Upper lobe of left lung (tissue), 6 donors: ENCODE results near the gene CFI. TPM values are rescaled to one million over a fixed set of nuclear protein-coding genes. Genes with fewer than 3 reads are reported as not detected.
A peak's percentile ranks its signal among the peaks of the same experiment; 100 is the strongest.

Experiments used
- ATAC-seq, 2 donors: fragments of 200-7000 bp; cut with Tn5 transposase; one replicate each; pipeline ENCODE4 v1.9.1; 2022; ENCODE audit warnings: mild to moderate bottlenecking in 2 of 2, moderate library complexity in 2 of 2; ENCODE audit not compliant: low FRiP score in 2 of 2
- DNase-seq, 2 donors: peaks; one replicate each; pipeline ENCODE4 v3.0.0-alpha.2; 2019 to 2020
- H3K27ac ChIP-seq, 4 donors: fragments of 200-600 bp; sonication (generic); one replicate each; pipeline ENCODE4 v1.5.1; 2016 to 2019
- H3K27me3 ChIP-seq, 4 donors: fragments of 200-600 bp; sonication (generic); one replicate each; pipeline ENCODE4 v1.5.1; 2017 to 2019
- H3K36me3 ChIP-seq, 4 donors: fragments of 200-600 bp; sonication (generic); one replicate each; pipeline ENCODE4 v1.5.1; 2016 to 2019
- H3K4me1 ChIP-seq, 4 donors: fragments of 200-600 bp; sonication (generic); one replicate each; pipeline ENCODE4 v1.5.1; 2018 to 2019
- H3K4me3 ChIP-seq, 4 donors: fragments of 200-600 bp; sonication (generic); one replicate each; pipeline ENCODE4 v1.5.1; 2017 to 2019; ENCODE audit warnings: mild to moderate bottlenecking in 2 of 4, moderate library complexity in 1 of 4
- H3K9me3 ChIP-seq, 4 donors: fragments of 200-600 bp; sonication (generic); one replicate each; pipeline ENCODE4 v1.5.1; 2018 to 2019
- EP300 ChIP-seq, 4 donors: sonication (generic); formaldehyde crosslinking; IDR thresholded peaks; one replicate each; pipeline ENCODE4 v1.5.1; 2017; ENCODE audit warnings: antibody characterized with exemption in 4 of 4, control low read depth in 2 of 4
- POLR2A ChIP-seq, 4 donors: fragments of 450-650 bp; IDR thresholded peaks; one replicate each; pipeline ENCODE4 v1.5.1; 2016 to 2017; ENCODE audit warnings: antibody characterized with exemption in 4 of 4, mild to moderate bottlenecking in 2 of 4
- POLR2AphosphoS5 ChIP-seq, 2 donors: sonication (generic); formaldehyde crosslinking; IDR thresholded peaks; one replicate each; pipeline ENCODE4 v1.5.1; 2017; ENCODE audit warnings: antibody characterized with exemption in 2 of 2
- WGBS, 2 donors: methylation state at CpG; one replicate each; pipeline ENCODE4 v1.1.5; 2017 to 2018; 5-methylcytosine and 5-hydroxymethylcytosine counted together
- total RNA-seq, 6 donors: library from RNA; depleted of rRNA in 4 of 6; stranded (reverse); fragments of >200 nt in 4 of 6; gene quantifications; one replicate each; pipeline versions ENCODE4 v1.1.0 to v1.2.1, GENCODE V29; 2016 to 2021
- TF ChIP-seq, protein P1 (sequence below), 6 experiments: fragments of 450-650 bp in 4 of 6; fragments of 200-600 bp in 2 of 6; sonication (generic) in 2 of 6; IDR thresholded peaks; one replicate each; pipeline ENCODE4 v1.5.1; 2016 to 2019; ENCODE audit warnings: antibody characterized with exemption in 6 of 6
- donor health status: DM: no; HTN: no; CAD: no; lungs with moderate emphysema.
- donor health status: DM: no; HTN: yes; CAD: no; lungs with severe emphysema.

The CFI gene
- total RNA-seq, 6 donors from 2014 or later = 20.2 to 122 (median 53.3) TPM

DNA sequence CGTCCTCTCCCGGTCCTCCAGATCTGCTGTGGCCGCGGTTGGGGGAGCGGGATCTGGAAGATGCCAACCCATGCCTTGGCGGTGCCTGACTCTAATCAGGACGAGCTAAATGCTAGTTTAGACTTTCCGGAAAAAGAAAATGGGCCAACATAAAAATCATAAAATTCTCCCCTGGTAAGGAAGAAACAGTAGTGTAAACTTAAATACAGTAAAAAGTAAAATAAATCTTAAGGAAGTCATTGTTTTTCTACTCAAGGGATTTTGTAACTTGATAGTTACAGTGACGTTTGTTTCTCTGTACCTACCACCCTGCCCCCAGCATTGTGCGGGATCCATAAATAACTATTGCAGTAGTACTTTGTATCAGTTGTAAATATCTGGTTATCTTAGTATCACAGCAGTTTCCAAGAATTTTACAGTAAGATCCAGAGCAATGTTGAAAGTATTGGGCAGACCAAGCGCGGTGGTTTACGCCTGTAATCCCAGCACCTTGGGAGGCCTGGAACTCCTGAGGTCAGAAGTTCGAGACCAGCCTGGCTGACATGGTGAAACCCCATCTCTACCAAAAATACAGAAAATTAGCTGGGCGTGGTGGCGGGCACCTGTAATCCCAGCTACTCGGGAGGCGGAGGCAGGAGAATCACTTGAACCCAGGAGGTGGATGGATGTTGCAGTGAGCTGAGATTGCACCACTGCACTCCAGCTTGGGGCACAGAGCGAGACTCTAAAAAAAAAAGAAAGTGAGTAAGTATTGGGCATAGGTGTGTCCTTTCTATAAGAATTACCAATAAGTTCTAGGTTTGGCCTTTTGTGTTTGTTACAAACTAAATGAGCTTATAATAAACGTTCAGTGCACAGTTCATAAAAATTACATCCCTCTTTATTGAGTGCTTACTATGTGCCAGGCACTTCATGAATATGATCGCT lies 70.9 kb downstream of the CFI start:
- 54 to 60% methylated on average over 19 to 21 of the region's 21 CpGs for WGBS, 2 donors
- ATAC-seq (no peak), DNase-seq (peak in 1 of 2 donors; percentile 44)
- Histone ChIP-seq H3K9me3 (no peaks in the 10 kb centered on the region), H3K27me3 (no peaks in the 10 kb centered on the region), H3K4me3 (peak overlapping the region; percentile 49 to 98 (median 76)), H3K4me1 (peaks cover 0 to 21% (median 8%) of the 10 kb centered on the region in 4 donors), H3K36me3 (no peaks in the 10 kb centered on the region), H3K27ac (peak overlapping the region; percentile 76 to 87 (median 84))
- TF ChIP-seq, protein P1, sequence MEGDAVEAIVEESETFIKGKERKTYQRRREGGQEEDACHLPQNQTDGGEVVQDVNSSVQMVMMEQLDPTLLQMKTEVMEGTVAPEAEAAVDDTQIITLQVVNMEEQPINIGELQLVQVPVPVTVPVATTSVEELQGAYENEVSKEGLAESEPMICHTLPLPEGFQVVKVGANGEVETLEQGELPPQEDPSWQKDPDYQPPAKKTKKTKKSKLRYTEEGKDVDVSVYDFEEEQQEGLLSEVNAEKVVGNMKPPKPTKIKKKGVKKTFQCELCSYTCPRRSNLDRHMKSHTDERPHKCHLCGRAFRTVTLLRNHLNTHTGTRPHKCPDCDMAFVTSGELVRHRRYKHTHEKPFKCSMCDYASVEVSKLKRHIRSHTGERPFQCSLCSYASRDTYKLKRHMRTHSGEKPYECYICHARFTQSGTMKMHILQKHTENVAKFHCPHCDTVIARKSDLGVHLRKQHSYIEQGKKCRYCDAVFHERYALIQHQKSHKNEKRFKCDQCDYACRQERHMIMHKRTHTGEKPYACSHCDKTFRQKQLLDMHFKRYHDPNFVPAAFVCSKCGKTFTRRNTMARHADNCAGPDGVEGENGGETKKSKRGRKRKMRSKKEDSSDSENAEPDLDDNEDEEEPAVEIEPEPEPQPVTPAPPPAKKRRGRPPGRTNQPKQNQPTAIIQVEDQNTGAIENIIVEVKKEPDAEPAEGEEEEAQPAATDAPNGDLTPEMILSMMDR (IDR thresholded peaks at IDR 0.05) = no peak
- TF ChIP-seq EP300 (IDR thresholded peaks at IDR 0.05) (no peak), POLR2A (IDR thresholded peaks at IDR 0.05) (no peak), POLR2AphosphoS5 (IDR thresholded peaks at IDR 0.05) (no peak)

DNA sequence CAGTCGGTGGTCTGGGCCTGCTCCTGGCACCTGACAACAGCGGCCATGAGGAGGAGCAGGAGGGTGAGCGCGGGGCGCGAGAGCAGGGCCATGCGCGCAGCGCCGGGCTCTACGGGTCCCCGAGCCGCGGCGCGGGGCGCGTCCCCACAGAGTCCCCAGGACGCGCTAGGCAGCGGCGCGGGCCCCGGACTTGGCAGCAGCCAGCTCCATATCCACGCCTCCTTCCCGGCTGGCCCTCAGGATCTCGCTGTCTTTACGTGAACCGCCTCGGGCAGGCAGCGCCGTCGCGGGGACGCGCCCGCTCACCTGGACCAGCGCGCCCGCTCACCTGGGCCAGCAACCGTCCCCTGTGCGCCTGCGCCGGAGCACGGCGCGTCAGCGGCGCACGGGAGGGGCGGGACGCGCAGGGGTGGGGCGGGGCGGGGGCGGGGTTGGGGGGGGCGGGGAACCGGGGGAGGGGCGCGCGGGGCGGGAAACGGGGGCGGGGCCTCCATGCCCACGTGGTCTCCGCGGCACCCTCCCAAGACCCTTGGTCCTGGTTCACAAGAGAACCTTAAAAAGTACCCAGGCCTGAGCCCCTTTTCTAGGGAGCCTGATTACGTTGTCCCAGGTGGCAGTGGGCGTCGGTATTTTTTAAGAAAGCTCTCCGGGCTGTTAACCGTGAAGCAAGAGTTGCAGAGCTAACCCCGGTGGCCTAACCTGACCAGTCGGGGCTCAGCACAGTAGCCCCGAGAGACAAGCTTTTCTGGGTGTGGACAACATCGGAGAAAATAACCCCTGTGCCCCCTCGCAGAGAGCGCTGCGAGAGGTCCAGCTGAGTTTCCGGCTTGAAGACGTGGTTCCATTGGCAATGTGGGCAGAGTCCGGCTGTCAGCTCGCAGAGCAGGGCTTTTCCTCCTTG lies 71.8 kb downstream of the CFI start, which contains the start of gene PLA2G12A:
PLA2G12A (minus strand) TSS at position 353 of the 901 bp plus-strand sequence; CDS start at position 92, 261 bp downstream.
- 0% methylated on average over 21 to 26 of the region's 83 CpGs for WGBS, 2 donors
- Histone ChIP-seq H3K4me1 (peaks cover 0 to 21% (median 8%) of the 10 kb centered on the region in 4 donors), H3K9me3 (no peaks in the 10 kb centered on the region), H3K36me3 (no peaks in the 10 kb centered on the region), H3K4me3 (peak within 1 kb of the TSS; percentile 75 to 98 (median 80)), H3K27me3 (no peaks in the 10 kb centered on the region), H3K27ac (peak within 1 kb of the TSS; percentile 76 to 87 (median 84))
- ATAC-seq = peak; percentile 95 to 97
- peak in 1 of 2 donors; percentile 77 for TF ChIP-seq POLR2AphosphoS5 (IDR thresholded peaks at IDR 0.05)
- TF ChIP-seq POLR2A (IDR thresholded peaks at IDR 0.05) = peak in 3 of 4 donors; percentile 14 to 77 (median 42)
- TF ChIP-seq, protein P1 (IDR thresholded peaks at IDR 0.05) = no peak
- DNase-seq = peak; percentile 90 to 96

DNA sequence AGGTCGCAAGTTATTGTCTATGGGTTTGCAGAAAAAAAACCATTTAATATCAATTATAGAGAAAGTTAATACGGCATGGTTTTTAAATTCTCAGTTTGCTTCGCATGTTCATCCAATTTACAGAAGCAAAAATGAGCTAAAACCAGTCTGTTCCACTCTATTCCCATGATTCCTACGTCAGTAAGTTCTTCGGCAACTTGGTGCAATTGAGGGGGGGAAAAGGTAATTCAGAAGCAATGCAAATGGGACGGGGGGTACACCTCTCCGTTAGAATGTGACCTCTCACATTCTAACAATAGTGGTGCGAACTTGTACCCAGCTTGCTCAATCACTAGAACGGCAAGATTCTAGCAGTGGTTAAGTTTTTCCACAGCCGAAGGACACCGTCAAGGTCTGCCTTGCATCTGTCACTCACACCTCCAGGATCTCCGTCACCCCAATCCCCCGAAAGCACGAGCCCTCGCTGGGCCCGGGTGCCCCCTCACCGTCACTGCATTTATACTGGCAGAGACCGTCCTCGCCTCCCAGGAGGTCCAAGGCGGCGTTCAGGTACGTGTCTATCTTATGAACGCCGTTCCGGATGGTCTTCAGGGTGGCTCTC lies 72.6 kb downstream of the CFI start:
- TF ChIP-seq POLR2A (IDR thresholded peaks at IDR 0.05) (no peak), EP300 (IDR thresholded peaks at IDR 0.05) (no peak), POLR2AphosphoS5 (IDR thresholded peaks at IDR 0.05) (no peak)
- TF ChIP-seq, protein P1 (IDR thresholded peaks at IDR 0.05) = no peak
- H3K4me3 ChIP-seq = peak overlapping the region; percentile 75 to 98 (median 80)
- peaks cover 0 to 21% (median 8%) of the 10 kb centered on the region in 4 donors for H3K4me1 ChIP-seq
- H3K36me3 ChIP-seq = no peaks in the 10 kb centered on the region
- no peaks in the 10 kb centered on the region for H3K9me3 ChIP-seq
- 4 to 10% methylated on average over 8 to 20 of the region's 25 CpGs for WGBS, 2 donors
- DNase-seq (no peak), ATAC-seq (peak in 1 of 2 donors; percentile 18)
- H3K27me3 ChIP-seq = no peaks in the 10 kb centered on the region
- H3K27ac ChIP-seq = peak overlapping the region; percentile 76 to 87 (median 84)

DNA sequence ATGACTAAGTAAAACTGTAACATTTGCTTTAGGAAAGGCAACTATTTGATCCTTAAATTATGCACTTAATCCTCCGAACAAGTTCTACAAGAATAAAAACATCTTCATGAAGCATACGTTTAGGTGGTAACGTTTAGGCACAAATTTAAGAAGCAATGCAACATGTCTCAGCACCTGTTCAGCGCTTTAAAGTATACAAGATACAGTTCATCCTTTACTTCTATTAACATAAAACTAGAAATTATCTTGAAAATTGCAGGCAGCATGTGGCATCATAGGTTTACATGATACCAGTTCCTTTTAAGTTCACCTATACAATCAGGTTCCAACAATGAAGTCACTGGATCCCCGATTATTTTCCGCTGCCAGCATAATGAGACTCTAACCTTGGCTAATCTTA lies 73.4 kb downstream of the CFI start:
- peak overlapping the region in 3 of 4 donors; percentile 75 to 98 (median 76) for H3K4me3 ChIP-seq

More for the DNA sequence above, 73.4 kb downstream of the CFI start:
- no peak for ATAC-seq
- Histone ChIP-seq H3K27me3 (no peaks in the 10 kb centered on the region), H3K36me3 (no peaks in the 10 kb centered on the region), H3K27ac (no peak overlapping the region), H3K4me1 (peaks cover 0 to 21% (median 8%) of the 10 kb centered on the region in 4 donors), H3K9me3 (no peaks in the 10 kb centered on the region)
- no peak for DNase-seq
- WGBS, 2 donors = 60 to 77% methylated on average over 6 of the region's 6 CpGs
- TF ChIP-seq EP300 (IDR thresholded peaks at IDR 0.05) = no peak
- TF ChIP-seq POLR2AphosphoS5 (IDR thresholded peaks at IDR 0.05) = no peak
- TF ChIP-seq, protein P1 (IDR thresholded peaks at IDR 0.05) = no peak
- TF ChIP-seq POLR2A (IDR thresholded peaks at IDR 0.05) = no peak
